ENCODE measurements around the gene CD55. TPM values are rescaled to one million over a fixed set of nuclear protein-coding genes. Genes with fewer than 3 reads are reported as not detected.
A peak's percentile ranks its signal among the peaks of the same experiment; 100 is the strongest.

The CD55 gene
- total RNA-seq, 1 experiment from 2014 or later = 17.3 TPM

- H3K4me1 ChIP-seq (ENCODE audit: insufficient read depth, low read length) = no peaks in the 10 kb centered on the region; the same call in 1 of the 2 replicates
- no peak overlapping the region for H3K23ac ChIP-seq (ENCODE audit: insufficient read length, low read depth, low read length)
- H3K14ac ChIP-seq (ENCODE audit: insufficient read depth, low read length) = peak overlapping the region; percentile 52; the same call in 1 of the 2 replicates
- Mint-ChIP-seq H3K4me1 (peaks cover 25 to 31% of the 10 kb centered on the region in 2 experiments), H3K27ac (no peak overlapping the region), H3K36me3 (ENCODE audit: insufficient read depth in 1 of 3, low read depth in 3 of 3) (no peaks in the 10 kb centered on the region), H3K27me3 (ENCODE audit: low read depth) (no peaks in the 10 kb centered on the region), H3K4me3 (no peak overlapping the region), H3K9me3 (no peaks in the 10 kb centered on the region; a peak in 1 of 5 replicates)
- no peak overlapping the region for H3T11ph ChIP-seq (ENCODE audit: low read length)
- H2BK20ac ChIP-seq (ENCODE audit: low read depth, low read length, poor library complexity, severe bottlenecking) = no peak overlapping the region
- no peak overlapping the region for H2BK120ac ChIP-seq (ENCODE audit: low read depth, low read length, poor library complexity, severe bottlenecking)
- H3K79me2 ChIP-seq (ENCODE audit: insufficient read depth, low read length) = no peaks in the 10 kb centered on the region
- H4K91ac ChIP-seq (ENCODE audit: insufficient read length, low read depth, low read length) = no peak overlapping the region
- H3K27ac ChIP-seq (ENCODE audit: insufficient read length, low read depth, low read length) = no peak overlapping the region
- H4K20me1 ChIP-seq (ENCODE audit: control insufficient read depth, insufficient read depth, insufficient read length) = no peaks in the 10 kb centered on the region
- no peak overlapping the region for H2AFZ ChIP-seq (ENCODE audit: low read length)
- peak; percentile 43 for DNase-seq
- H3K27me3 ChIP-seq (ENCODE audit: insufficient read depth, low read length) = no peaks in the 10 kb centered on the region
- H2BK5ac ChIP-seq (ENCODE audit: insufficient read length, low read length) = no peak overlapping the region
- peaks cover 3% of the 10 kb centered on the region for H3K23me2 ChIP-seq (ENCODE audit: insufficient read length, low read depth, low read length, poor library complexity, severe bottlenecking)
- no peak overlapping the region for H3K4ac ChIP-seq (ENCODE audit: low read depth, low read length)
- no peak overlapping the region for H2BK15ac ChIP-seq (ENCODE audit: low read depth, low read length)
- H3K9me3 ChIP-seq (ENCODE audit: control insufficient read depth, low read depth, low read length) = no peaks in the 10 kb centered on the region
- no peak overlapping the region for H2AK5ac ChIP-seq (ENCODE audit: insufficient read length, low read length)
- WGBS (ENCODE audit: extremely low coverage, insufficient read length, low lambda C conversion rate) = no CpG with 5 or more reads among the region's 6 CpGs
- no peak overlapping the region for H3K56ac ChIP-seq (ENCODE audit: insufficient read length, low read depth, low read length)
- H2BK12ac ChIP-seq (ENCODE audit: insufficient read length, low read depth, low read length) = no peak overlapping the region
- no peak overlapping the region for H3K4me2 ChIP-seq (ENCODE audit: insufficient read depth, insufficient read length, low read length)
- no peak overlapping the region for H3K9ac ChIP-seq (ENCODE audit: extremely low read depth, insufficient read length, low read length)
- no peak overlapping the region for H4K5ac ChIP-seq (ENCODE audit: insufficient read length, low read depth, low read length)
- H3K79me1 ChIP-seq (ENCODE audit: insufficient read depth, low read depth, low read length, poor library complexity, severe bottlenecking) = no peaks in the 10 kb centered on the region
- TF ChIP-seq CTCF (conservative IDR thresholded peaks at IDR 0.05) = no peak
- H3K18ac ChIP-seq (ENCODE audit: insufficient read length, low read depth, low read length) = peak overlapping the region; percentile 82
- no peak overlapping the region for H4K8ac ChIP-seq (replicated peaks; ENCODE audit: insufficient read length, low read depth, low read length)
These were observed 4.7 kb upstream of the CD55 start for GRCh38 chr1:207316622-207317391.
